Measurements from ENCODE around the gene MCRS1.

Gene MCRS1

DNA sequence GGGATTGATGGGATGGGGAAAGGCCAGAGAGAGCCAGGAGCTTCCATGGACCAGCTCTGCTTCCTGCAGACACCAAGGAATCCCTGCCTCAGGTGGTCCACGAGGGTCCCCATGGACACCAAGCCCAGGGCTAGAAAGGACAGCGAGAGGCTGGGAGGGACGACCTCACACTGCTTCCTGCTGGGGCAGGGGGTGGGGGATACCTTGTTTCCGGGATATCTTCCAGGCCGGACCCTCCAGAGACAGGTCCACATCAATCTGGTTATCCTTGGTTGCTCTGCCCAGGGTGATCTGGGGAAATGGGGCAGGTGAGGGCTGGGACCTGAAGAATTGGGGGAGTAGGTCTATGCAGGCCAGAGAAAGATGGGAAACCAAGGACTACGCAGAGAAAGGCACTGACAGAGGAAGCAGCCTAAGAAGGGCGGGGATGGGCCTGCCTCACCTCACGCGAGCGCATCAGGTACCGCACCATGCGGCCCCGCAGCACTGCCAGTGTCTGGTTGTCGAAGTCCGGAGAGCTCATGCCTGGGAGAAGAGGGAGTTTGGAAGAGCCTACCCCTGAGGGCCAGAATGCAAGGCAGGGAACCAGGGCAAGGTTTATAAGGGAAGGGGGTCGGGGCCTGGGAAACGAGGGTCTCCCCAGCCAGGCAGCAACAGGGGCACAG lies 8.8 kb downstream of the MCRS1 start:
- DNase-seq (ENCODE audit: low read depth): no peak
- no peak overlapping the region for H3K4me3 ChIP-seq (ENCODE audit: low read depth, low read length)
- TF ChIP-seq, protein P1, sequence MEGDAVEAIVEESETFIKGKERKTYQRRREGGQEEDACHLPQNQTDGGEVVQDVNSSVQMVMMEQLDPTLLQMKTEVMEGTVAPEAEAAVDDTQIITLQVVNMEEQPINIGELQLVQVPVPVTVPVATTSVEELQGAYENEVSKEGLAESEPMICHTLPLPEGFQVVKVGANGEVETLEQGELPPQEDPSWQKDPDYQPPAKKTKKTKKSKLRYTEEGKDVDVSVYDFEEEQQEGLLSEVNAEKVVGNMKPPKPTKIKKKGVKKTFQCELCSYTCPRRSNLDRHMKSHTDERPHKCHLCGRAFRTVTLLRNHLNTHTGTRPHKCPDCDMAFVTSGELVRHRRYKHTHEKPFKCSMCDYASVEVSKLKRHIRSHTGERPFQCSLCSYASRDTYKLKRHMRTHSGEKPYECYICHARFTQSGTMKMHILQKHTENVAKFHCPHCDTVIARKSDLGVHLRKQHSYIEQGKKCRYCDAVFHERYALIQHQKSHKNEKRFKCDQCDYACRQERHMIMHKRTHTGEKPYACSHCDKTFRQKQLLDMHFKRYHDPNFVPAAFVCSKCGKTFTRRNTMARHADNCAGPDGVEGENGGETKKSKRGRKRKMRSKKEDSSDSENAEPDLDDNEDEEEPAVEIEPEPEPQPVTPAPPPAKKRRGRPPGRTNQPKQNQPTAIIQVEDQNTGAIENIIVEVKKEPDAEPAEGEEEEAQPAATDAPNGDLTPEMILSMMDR (IDR thresholded peaks at IDR 0.05; ENCODE audit: control insufficient read depth, extremely low read depth, insufficient read depth): no peak

DNA sequence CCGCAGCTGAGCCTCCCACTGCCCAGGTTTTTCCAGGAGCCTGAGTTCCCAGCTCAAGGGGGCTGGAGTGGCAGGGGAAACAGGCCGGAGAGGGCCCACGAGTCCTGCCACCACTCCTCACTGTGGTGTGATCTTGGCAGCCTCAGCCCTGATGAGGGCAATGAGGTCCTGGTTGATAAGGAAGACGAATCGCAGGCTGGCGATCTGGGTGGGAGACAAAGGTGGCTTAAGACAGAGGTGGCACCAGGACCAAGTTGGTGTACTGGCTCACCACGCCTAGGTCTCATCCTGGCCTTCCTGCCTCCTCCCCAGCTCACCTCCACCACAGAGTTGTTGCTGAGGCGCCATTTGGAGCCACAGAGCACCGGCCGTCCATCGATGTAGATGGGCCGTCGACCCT lies 9.4 kb downstream of the MCRS1 start:
- TF ChIP-seq, protein P1 (IDR thresholded peaks at IDR 0.05; ENCODE audit: control insufficient read depth, extremely low read depth, insufficient read depth): no peak
- no peak overlapping the region for H3K4me3 ChIP-seq (ENCODE audit: low read depth, low read length)
- no peak for DNase-seq (ENCODE audit: low read depth)

DNA sequence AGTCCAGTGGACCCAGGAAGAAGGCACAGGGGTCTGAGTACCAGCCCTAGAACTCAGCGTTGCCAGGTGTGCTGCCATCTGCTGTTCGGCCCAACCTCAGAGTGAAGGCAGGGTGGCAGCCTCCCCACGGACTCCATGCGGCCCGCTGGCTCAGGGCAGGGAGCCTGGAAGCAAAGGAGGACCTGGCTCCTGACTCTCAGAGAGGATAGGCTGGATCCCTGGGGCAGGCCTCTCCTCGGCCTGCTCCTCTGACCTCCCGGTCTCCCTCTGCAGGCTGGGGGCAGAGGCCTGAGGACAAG lies 10.1 kb downstream of the MCRS1 start:
- no peak for DNase-seq (ENCODE audit: low read depth)
- H3K4me3 ChIP-seq (ENCODE audit: low read depth, low read length): no peak overlapping the region
- TF ChIP-seq, protein P1 (IDR thresholded peaks at IDR 0.05; ENCODE audit: control insufficient read depth, extremely low read depth, insufficient read depth): peak; percentile 33

DNA sequence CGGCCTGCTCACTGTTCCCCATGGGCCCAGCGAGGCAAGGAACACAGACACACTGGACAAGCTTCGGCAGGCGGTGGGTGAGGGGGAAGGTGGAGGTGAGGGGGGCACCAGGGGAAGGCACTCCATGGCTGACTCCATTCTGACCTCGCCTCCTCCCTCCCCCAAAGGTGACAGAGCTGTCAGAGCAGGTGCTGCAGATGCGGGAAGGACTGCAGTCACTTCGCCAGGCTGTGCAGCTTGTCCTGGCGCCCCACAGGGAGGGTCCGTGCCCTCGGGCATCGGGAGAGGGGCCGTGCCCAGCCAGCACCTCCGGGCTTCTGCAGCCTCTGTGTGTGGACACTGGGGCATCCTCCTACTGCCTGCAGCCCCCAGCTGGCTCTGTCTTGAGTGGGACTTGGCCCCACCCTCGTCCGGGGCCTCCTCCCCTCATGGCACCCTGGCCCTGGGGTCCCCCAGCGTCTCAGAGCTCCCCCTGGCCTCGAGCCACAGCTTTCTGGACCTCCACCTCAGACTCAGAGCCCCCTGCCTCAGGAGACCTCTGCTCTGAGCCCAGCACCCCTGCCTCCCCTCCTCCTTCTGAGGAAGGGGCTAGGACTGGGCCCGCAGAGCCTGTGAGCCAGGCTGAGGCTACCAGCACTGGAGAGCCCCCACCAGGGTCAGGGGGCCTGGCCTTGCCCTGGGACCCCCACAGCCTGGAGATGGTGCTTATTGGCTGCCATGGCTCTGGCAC lies 10.6 kb downstream of the MCRS1 start:
- TF ChIP-seq, protein P1 (IDR thresholded peaks at IDR 0.05; ENCODE audit: control insufficient read depth, extremely low read depth, insufficient read depth): no peak
- DNase-seq (ENCODE audit: low read depth): no peak
- no peak overlapping the region for H3K4me3 ChIP-seq (ENCODE audit: low read depth, low read length)

GRCh38 chr12:49556391-49557186 lies 11.4 kb downstream of the MCRS1 start:
- no peak overlapping the region for H3K4me3 ChIP-seq (ENCODE audit: low read depth, low read length)
- DNase-seq (ENCODE audit: low read depth): no peak
- TF ChIP-seq, protein P1 (IDR thresholded peaks at IDR 0.05; ENCODE audit: control insufficient read depth, extremely low read depth, insufficient read depth): no peak

- no peak for DNase-seq (ENCODE audit: low read depth)
- TF ChIP-seq, protein P1 (IDR thresholded peaks at IDR 0.05; ENCODE audit: control insufficient read depth, extremely low read depth, insufficient read depth): no peak
- no peak overlapping the region for H3K4me3 ChIP-seq (ENCODE audit: low read depth, low read length)
Measured at GRCh38 chr12:49555631-49556390, 12.1 kb downstream of the MCRS1 start.
